Esophagus muscularis mucosa (tissue), 4 donors: Measurements from ENCODE around the gene TACSTD2. TPM values are rescaled to one million over a fixed set of nuclear protein-coding genes. Genes with fewer than 3 reads are reported as not detected.

Experiments
- DNase-seq: peaks from one replicate; pipeline ENCODE4 v3.0.0-alpha.2; 2017; ENCODE audit errors: extremely low spot score
- H3K27ac ChIP-seq, 4 donors: fragments of 200-600 bp; sonication (generic); replicated peaks in 1 of 4; 1 replicate in 3 of 4; 2 replicates in 1 of 4; pipeline ENCODE4 v1.5.1; 2016 to 2019; ENCODE audit warnings: mild to moderate bottlenecking in 1 of 4
- H3K27me3 ChIP-seq, 4 donors: fragments of 200-600 bp; sonication (generic); one replicate each; pipeline versions ENCODE4 v1.5.1 to v1.6.0; 2016 to 2019
- H3K36me3 ChIP-seq, 4 donors: fragments of 200-600 bp; sonication (generic); one replicate each; pipeline ENCODE4 v1.5.1; 2016 to 2019
- H3K4me1 ChIP-seq, 4 donors: fragments of 200-600 bp; sonication (generic); one replicate each; pipeline ENCODE4 v1.5.1; 2016 to 2019
- H3K4me3 ChIP-seq, 4 donors: fragments of 200-600 bp; sonication (generic); 1 replicate in 2 of 4; 2 replicates in 2 of 4; pipeline ENCODE4 v1.5.1; 2016 to 2019; ENCODE audit warnings: mild to moderate bottlenecking in 4 of 4, moderate library complexity in 1 of 4
- H3K9me3 ChIP-seq, 4 donors: fragments of 200-600 bp; sonication (generic); 1 replicate in 3 of 4; 2 replicates in 1 of 4; pipeline ENCODE4 v1.5.1; 2016 to 2019
- CTCF ChIP-seq, 3 experiments: fragments of 200-600 bp in 2 of 3; fragments of 450-650 bp in 1 of 3; sonication (generic) in 2 of 3; IDR thresholded peaks; one replicate each; pipeline ENCODE4 v1.5.1; 2017 to 2019; ENCODE audit warnings: antibody characterized with exemption in 3 of 3, mild to moderate bottlenecking in 2 of 3, moderate library complexity in 1 of 3
- EP300 ChIP-seq: sonication (generic); formaldehyde crosslinking; IDR thresholded peaks from one replicate; pipeline ENCODE4 v1.6.1; 2017; ENCODE audit warnings: antibody characterized with exemption
- POLR2A ChIP-seq: fragments of 450-650 bp; IDR thresholded peaks from one replicate; pipeline ENCODE4 v1.6.1; 2017; ENCODE audit warnings: antibody characterized with exemption, moderate library complexity, mild to moderate bottlenecking, low read depth
- POLR2AphosphoS5 ChIP-seq, 2 donors: sonication (generic); formaldehyde crosslinking; IDR thresholded peaks; one replicate each; pipeline ENCODE4 v1.6.1; 2017; ENCODE audit warnings: antibody characterized with exemption in 2 of 2
- WGBS: methylation state at CpG from one replicate; pipeline ENCODE4 v1.1.5; 2018; 5-methylcytosine and 5-hydroxymethylcytosine counted together
- intact Hi-C: fragments of 100-400 bp; cut with DNase I; formaldehyde crosslinking; loops from one replicate; pipeline ENCODE4 v1.15.1; 2023
- total RNA-seq, 4 donors: library from RNA; depleted of rRNA; stranded (reverse); fragments of >200 nt; gene quantifications; one replicate each; pipeline versions ENCODE4 v1.1.0 to v1.2.1, GENCODE V29; 2016

The TACSTD2 gene
- total RNA-seq, 4 donors from 2014 or later = 1.8 to 3.4 (median 2.3) TPM

GRCh38 chr1:58597996-58598395, 20.9 kb upstream of the TACSTD2 start:
- Histone ChIP-seq H3K4me3 (no peak overlapping the region), H3K36me3 (no peaks in the 10 kb centered on the region), H3K27ac (no peak overlapping the region), H3K9me3 (no peaks in the 10 kb centered on the region), H3K4me1 (peaks cover 2 to 18% (median 6%) of the 10 kb centered on the region in 4 donors), H3K27me3 (no peaks in the 10 kb centered on the region)
- WGBS = 69% methylated on average over 6 of the region's 6 CpGs
- no peak for DNase-seq
- intact Hi-C loops = no loop called here
- TF ChIP-seq POLR2AphosphoS5 (IDR thresholded peaks at IDR 0.05) (no peak), EP300 (no peak), POLR2A (no peak), CTCF (IDR thresholded peaks at IDR 0.05) (no peak)

- Histone ChIP-seq H3K27me3 (no peaks in the 10 kb centered on the region), H3K4me3 (no peak overlapping the region), H3K4me1 (peaks cover 10 to 27% (median 15%) of the 10 kb centered on the region in 4 donors), H3K9me3 (no peaks in the 10 kb centered on the region), H3K27ac (peak overlapping the region in 1 of 4 donors; percentile 14), H3K36me3 (no peaks in the 10 kb centered on the region)
- no peak for DNase-seq
- TF ChIP-seq POLR2AphosphoS5 (IDR thresholded peaks at IDR 0.05) = no peak
- TF ChIP-seq EP300 = no peak
- TF ChIP-seq POLR2A = no peak
- no peak for TF ChIP-seq CTCF (IDR thresholded peaks at IDR 0.05)
- 54% methylated on average over 8 of the region's 9 CpGs for WGBS
- intact Hi-C loops = no loop called here
Observed at GRCh38 chr1:58597076-58597475, 20.0 kb upstream of the TACSTD2 start.

- peaks cover 14 to 31% (median 19%) of the 10 kb centered on the region in 4 donors for H3K4me1 ChIP-seq
- intact Hi-C loops = no loop called here
- H3K27ac ChIP-seq = peak overlapping the region in 1 of 4 donors; percentile 14
- no peaks in the 10 kb centered on the region for H3K9me3 ChIP-seq
- no peak for DNase-seq
- TF ChIP-seq POLR2A (no peak), POLR2AphosphoS5 (IDR thresholded peaks at IDR 0.05) (no peak), CTCF (IDR thresholded peaks at IDR 0.05) (no peak), EP300 (no peak)
- no peaks in the 10 kb centered on the region for H3K36me3 ChIP-seq
- no peaks in the 10 kb centered on the region for H3K27me3 ChIP-seq
- H3K4me3 ChIP-seq = no peak overlapping the region
- WGBS = 32% methylated on average over 3 of the region's 4 CpGs
Observed at GRCh38 chr1:58596631-58597052, 19.6 kb upstream of the TACSTD2 start.

GRCh38 chr1:58594546-58594945, 17.5 kb upstream of the TACSTD2 start:
- Histone ChIP-seq H3K4me3 (no peak overlapping the region), H3K36me3 (no peaks in the 10 kb centered on the region), H3K27me3 (no peaks in the 10 kb centered on the region), H3K4me1 (peaks cover 15 to 39% (median 23%) of the 10 kb centered on the region in 4 donors), H3K27ac (no peak overlapping the region), H3K9me3 (no peaks in the 10 kb centered on the region)
- 90% methylated on average over 1 of the region's 1 CpG for WGBS
- DNase-seq = no peak
- TF ChIP-seq EP300 (no peak), CTCF (IDR thresholded peaks at IDR 0.05) (no peak), POLR2A (no peak), POLR2AphosphoS5 (IDR thresholded peaks at IDR 0.05) (no peak)
- intact Hi-C loops = no loop called here

GRCh38 chr1:58592522-58593134, 15.6 kb upstream of the TACSTD2 start:
- WGBS = 50% methylated on average over 5 of the region's 5 CpGs
- Histone ChIP-seq H3K4me3 (no peak overlapping the region), H3K9me3 (no peaks in the 10 kb centered on the region), H3K36me3 (no peaks in the 10 kb centered on the region), H3K27ac (peak overlapping the region; percentile 66 to 73 (median 68)), H3K4me1 (peaks cover 15 to 39% (median 27%) of the 10 kb centered on the region in 4 donors), H3K27me3 (no peaks in the 10 kb centered on the region)
- TF ChIP-seq EP300 (peak; percentile 37), POLR2A (no peak), CTCF (IDR thresholded peaks at IDR 0.05) (no peak), POLR2AphosphoS5 (IDR thresholded peaks at IDR 0.05) (peak; percentile 62 to 79)
- intact Hi-C loops = no loop called here
- no peak for DNase-seq
